Measurements from ENCODE around the gene FPR3.
A peak's percentile ranks its signal among the peaks of the same experiment; 100 is the strongest.
"Not testable (repeated sequence)": the region's sequence is repeated elsewhere in the genome, so short reads cannot be mapped to it uniquely, and the experiment has no call there.

The FPR3 gene

DNA sequence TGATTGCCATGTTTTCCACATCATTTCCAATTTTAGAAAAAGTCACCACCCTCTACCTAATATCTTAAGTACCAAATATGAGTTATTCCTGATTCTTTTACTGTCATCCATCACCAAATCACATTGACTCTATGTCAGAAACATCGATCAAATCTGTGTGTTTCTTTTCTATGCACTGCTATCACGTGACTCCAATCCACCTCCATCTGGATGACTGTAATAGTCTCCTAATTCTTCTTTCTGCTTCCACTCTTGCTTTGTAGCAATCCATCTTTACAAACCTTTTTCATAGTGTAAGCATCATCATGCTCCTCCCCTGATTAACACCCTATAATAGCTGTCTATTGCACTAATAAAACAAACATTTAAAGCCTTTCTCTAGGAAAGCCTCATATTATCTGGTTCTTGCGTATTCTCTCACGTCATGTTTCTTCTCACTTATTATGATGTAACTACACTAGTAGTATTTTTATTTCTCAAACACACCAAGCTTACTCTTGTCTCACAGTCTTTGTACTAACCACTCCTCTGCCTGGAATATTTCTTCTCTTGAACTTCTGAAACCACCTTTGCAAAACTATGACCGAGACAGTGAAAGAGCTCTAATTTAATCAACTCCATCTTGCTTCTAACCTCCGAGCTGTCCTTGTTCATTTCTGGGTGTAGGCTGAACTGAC is 10.7 kb upstream of the FPR3 start:
- DNase-seq (ENCODE audit: low read depth in 2 of 2): no peak

DNA sequence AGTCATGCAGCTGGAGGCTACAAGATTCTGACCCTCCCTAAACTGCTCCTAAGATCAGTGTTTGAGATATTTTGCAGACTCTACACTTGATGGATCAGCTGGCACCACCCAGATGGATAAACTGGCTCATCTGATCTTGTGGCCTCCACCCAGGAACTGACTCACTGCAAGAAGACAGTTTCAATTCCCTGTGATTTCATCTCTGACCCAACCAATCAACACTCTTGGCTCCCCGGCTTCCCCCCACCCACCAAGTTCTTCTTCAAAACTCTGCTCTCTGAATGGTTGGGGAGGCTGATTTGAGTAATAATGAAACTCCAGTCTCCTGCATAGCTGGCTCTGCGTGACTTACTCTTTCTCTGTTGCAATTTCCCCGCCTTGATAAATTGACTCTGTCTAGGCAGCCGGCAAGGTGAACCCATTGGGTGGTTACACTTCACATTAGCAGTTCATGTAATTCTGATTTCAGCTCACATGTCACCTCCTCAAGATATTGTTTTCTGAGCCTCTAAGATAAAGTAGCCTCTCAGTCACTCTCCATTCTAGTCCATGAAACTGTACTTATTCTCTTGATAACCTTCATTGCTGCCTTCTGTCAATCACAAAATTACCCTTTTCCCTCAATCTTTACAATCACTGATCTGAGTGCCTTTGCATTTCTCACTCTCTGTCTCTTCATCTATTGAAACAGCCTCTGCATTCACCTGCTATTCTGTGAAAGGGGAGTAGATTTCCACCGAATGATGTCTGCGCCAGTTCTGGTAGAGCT is 9.9 kb upstream of the FPR3 start:
- DNase-seq (ENCODE audit: low read depth in 2 of 2): peak in 1 of 2 donors; percentile 14

DNA sequence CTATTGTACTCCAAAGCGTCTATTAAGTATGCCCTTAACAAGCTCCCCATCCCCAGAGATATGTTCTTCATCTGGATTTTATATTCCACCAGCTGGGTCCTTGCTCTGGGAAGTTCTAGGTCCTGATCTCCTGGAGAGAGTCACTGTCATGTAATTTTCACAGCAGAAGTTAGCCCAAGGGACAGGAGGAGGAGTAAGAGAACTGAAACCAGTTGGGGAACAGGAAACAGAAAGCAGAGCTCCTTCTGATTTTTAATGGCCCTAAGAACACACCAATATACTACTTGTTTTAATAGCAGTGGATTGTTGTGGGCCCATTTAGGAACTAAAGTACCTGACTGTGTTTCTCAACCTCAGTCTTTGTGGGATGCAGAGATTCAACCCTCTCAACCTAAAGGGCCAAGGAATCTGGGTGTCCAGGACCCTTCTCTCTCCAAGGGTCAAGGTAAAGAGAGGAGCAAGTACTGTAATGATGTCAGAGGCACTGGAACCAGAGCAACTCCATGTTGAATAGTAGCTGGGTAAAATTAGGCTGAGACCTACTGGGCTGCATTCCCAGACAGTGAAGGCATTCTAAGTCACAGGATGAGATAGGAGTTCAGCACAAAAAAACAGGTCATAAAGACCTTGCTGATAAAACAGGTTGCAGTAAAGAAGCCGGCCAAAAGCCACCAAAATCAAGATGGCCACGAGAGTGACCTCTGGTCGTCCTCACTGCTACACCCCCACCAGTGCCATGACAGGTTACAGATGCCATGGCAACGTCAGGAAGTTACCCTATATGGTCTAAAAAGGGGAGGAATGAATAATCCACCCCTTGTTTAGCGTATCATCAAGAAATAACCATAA is 8.1 kb upstream of the FPR3 start:
- DNase-seq (ENCODE audit: low read depth in 2 of 2): no peak

DNA sequence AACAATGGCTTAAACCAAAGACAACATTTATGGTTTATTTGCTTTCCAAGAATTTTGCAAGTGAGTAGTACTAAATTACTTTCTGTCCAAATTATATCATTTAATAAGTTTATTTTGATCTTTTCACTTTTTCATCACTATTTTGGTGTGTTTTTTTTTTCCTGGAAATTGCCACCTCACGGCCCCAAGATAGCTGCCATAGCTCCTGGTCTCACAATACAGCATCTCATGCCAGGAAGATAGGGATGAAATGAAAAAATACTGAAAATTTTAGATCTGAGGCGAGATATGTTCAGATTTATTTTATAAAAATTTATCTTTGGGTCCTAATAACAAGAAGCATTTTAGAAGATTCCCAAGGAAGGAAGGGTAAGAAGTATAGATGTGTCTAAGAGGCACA is 6.9 kb upstream of the FPR3 start:
- no peak for DNase-seq (ENCODE audit: low read depth in 2 of 2)

DNA sequence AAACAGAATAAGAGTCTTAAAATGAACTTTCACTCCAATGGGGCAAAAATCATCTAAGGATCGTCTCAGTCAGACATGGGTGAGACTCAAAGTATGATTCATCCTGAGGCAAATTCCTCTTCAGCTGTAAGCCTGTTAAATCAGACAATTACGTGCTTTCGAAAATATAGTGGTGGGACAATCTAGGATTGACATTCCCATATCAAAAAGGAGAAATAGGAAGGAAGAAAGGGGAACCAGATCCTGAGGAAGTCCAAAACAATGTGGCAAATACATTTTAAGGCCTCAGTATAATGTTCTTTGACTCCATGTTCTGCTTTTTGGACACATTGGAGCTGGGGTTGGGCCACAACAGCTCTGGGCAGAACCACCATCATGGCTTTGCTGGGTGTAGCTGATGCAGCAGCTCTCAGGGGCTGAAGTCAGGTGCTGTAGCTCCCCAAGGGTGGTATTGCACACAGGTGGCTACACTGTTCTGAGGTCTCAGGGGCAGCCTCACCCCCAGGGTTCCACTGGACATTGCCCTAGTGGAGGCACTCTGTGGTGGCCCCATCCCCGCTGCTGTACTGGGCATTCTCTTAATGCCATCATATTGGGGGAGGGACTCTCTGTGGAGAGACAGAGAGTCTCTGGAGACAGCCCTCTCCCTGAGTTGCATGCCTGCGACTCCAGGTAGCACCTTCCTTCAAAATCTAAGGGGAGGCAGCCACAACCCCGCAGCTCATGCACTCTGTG is 5.7 kb upstream of the FPR3 start:
- no peak for DNase-seq (ENCODE audit: low read depth in 2 of 2)

DNA sequence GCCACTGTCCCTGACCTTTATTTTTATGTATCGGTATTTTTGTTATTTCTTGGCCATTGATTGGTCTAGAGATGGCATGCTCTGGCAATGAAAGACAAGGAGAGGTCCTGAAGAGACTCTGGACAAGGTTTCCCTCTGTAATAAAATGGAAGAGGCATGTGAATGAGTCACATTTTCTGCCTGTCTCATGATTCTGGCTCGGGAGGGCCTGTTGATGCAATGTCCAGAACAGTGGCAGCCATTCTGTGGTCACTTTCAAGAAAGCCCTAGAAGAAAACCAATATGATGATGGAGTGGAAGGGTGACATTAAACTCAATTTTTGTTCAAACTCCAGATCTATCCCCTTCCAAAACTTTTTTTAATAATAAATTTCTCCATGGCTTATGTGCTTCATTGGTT is 2.0 kb upstream of the FPR3 start:
- no peak for DNase-seq (ENCODE audit: low read depth in 2 of 2)

DNA sequence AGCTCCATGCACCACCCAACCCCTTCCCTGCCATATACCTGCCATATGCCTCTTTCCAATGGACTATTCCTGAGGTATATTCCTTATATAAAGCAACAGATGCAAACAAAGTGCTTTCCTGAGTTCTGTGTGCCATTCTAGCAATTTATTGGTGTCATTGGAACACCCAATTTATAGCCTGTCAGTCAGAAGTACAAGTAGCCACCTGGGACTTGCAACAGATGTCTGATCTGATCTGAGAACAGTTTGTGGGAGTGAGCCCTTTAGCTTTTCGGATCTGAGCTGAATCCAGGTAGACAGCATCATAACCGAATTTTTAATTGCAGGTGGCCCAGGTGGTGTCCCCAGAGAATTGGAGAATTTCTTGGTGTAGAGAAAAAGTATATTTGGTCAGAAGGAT is 963 bp upstream of the FPR3 start:
- DNase-seq (ENCODE audit: low read depth in 2 of 2): no peak

DNA sequence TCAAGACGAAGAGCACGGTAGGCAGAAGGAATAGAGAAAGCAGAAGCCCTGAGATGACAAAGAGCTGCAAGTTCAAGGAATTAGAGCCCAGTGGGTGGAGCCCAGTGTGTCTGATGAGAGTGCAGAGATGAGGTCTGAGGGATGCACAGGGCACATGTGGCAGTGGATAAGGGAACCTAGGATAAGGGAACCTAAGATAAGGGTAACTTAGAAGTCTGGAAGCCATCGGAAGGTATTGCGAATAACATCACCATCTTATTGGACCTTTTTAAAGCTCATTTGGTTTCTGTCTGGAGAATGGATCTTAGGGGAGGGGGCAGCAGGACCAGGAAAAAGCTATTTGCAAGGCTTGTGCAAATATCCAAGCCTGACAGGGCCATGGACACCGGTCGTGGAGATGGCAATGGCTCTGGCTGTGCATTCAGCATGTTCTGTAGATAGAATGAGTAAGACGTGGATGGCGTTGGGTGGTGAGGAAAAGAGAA is 1.3 kb downstream of the FPR3 start:
- no peak for DNase-seq (ENCODE audit: low read depth in 2 of 2)

DNA sequence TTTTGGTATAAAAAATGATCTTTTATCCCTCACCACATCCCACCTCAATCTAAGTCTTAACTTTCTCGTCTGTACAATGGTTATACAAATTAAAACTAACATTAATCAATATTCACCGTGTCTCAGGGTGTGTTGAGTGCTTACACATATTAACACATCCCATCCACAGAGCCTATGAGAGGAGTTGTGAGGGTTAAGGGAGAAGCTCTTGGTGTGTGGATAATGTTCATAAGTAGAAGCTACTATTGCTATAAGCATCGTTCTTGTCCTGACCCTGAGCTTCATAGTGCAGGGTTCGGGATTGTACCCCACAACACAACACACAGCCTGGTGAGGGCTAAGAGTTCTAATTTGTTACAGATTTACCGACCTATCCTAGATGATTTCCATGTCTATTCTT is 2.5 kb downstream of the FPR3 start:
- no peak for DNase-seq (ENCODE audit: low read depth in 2 of 2)

DNA sequence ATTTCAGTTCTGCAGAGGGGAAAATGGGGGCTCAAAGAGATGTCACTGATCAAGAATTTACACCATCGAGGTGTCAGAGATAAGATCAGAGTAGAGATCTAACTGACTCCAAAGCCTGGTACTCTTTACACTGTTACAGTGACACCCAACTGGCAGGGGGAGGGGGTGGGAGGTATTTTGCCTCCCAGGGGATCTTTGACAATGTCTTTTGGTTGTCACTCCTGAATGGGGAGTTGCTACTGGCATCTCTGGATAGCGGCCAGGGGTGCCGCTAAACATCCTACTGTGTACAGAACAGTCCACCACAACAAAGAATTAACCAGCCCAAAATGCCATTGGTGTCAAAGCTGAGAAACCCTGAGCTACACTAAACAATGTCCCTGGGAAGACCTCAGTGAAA is 3.1 kb downstream of the FPR3 start:
- no peak for DNase-seq (ENCODE audit: low read depth in 2 of 2)

DNA sequence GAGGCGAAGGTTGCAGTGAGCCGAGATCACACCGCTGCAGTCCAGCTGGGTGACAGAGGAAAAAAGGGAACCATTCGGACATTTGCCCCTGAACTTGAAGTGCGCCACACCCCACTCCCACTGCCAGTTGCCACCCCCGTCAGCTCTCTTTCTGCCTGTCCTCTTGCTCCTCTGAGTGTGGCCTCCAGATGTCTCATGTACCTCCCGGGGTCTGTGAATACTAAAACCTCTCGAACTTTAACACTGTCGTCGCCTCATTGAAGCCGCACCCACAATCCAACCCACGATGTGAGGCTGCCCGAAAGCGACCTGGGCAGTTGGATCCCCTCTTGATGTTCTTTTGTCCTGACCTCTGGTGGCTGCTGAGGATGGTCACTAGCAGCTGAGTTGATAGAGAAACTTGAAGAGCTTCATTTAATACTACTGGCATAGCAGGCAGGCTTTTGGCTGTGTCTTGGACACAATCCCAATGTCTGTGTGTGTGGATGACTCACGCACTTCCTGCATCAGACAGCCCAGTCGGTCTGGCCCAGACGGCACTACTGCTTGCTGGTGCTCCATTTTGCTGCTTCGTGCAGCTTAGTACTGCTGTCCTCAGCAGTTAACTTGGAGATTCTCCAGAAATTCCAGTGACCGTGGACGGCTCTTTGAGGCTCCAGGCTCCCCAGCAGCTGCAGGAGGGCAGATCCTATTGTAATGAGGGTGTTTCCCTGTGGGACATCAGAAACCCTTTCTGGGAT is 4.2 kb downstream of the FPR3 start:
- DNase-seq (ENCODE audit: low read depth in 2 of 2): no peak

DNA sequence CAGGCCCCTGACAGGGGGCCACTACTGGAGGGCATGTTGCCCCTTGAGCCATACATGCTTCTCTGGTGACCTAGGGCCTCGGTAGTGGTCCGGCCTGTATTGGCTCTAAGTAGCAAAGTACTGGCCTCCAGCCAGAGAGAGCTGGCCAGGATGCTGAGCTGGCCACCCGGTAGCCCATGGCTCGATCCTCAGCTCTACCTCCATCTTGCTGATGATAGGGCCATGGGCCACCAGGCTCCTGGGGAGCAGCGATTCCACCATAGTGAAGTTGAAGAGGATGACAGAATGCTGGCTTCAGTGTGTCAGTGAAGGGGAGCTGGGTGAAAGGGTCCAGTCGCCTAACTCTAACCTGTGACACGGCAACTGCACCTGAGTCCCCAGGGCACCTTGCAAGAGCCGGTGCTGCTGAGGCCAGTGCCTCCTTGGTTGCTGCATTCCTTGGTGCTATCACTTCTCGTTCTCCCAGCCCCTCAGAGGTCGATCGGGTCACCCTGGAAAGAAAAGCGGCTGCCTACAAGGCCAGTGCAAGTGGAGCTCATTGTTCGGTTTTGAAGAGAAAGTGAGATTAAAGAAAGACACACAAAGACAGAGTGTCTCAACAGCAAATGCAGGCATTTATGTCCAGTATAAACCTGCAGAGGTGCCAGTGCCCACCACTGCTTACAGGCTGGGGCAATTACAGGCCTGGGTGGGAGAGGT is 5.0 kb downstream of the FPR3 start:
- no peak for DNase-seq (ENCODE audit: low read depth in 2 of 2)

DNA sequence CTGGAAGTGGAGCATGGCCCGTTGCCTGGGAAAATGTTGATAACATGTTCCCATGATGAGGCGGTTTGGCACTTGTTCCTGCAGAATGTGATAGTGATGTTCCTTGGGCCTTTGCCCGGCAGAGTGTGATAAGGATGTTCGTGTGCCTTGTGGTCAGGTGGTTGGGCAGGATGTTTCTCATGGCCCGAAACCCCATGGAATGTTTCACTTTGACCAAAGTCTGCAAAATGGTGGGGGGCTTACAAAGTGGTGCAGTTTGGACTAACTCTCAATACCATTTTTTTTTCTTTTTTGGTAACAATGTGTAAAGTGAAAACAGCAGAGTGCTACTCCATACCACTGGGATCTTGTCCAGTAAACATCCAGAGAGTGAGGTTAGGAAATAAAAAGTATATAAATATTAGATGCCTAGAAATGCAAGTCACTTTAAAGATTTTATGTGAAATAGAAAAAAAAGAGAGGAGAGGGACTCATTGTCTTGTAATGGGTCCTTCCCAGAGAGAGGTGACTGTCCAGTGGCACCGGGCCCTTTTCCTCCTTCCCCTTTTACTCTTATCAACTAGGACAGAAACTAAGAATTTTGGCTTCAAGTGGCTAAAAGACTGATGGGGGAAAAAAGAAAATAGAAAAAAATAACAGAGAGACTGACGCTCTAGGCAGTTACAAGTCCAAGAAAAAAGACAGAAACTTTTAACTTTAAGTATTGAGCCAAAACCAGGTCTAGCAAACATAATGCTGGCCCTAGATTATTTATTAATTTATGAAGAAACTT is 5.7 kb downstream of the FPR3 start:
- DNase-seq (ENCODE audit: low read depth in 2 of 2): no peak

DNA sequence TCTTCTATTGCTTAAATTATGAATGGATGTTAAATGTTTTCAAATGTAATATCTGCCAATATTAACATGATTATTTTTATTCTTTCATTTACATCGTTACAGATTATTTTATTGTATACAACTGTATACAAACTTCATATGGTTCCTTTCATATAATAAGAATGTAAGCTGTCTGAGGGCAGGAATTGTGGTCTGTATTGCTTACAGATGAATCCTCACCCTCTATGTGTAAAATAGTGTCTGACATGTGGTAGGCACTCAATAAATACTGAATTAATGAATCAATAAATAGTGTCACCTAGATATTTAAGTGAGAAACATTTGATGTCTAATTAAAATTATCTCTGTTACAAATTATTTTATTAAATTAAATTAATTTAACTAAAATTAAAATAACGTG is 7.8 kb downstream of the FPR3 start:
- no peak for DNase-seq (ENCODE audit: low read depth in 2 of 2)

DNA sequence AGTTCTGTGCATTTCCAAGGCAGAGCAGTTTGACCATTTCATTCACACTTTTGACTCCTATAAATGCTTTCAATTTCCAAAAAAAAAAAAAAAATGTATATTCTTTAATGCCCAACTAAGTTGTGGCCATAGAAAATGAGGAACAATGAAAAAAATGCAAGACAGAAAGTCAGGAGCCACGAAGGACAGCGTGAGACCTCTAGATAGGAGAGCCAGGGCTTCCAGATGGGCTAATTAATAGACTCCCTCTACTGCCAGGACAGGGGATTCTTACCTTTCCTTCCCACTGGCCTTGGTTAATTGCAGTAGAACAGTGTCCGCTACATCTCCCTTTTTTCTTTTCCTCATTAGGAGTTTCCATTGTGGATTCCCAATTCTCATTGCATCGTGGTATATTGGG is 8.6 kb downstream of the FPR3 start:
- DNase-seq (ENCODE audit: low read depth in 2 of 2): no peak

DNA sequence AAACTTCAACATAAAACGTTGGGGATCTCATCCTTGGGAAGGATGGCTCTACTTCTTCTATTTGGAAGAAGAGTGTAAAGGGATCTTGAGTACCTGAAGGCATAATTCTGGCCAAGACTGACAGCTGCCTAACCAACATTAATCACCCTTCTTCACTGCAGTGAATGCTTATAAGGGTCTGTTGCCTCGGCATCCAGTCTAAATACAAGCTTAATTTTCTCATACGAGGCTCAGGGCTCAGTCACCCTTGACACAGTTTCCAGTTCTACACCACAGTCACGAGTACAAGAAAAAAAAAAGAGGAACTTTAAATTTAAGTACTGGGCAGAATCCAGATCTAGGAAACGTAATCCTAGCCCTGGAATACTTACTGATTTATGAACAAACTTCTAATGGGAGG is 9.0 kb downstream of the FPR3 start:
- DNase-seq (ENCODE audit: low read depth in 2 of 2): no peak

DNA sequence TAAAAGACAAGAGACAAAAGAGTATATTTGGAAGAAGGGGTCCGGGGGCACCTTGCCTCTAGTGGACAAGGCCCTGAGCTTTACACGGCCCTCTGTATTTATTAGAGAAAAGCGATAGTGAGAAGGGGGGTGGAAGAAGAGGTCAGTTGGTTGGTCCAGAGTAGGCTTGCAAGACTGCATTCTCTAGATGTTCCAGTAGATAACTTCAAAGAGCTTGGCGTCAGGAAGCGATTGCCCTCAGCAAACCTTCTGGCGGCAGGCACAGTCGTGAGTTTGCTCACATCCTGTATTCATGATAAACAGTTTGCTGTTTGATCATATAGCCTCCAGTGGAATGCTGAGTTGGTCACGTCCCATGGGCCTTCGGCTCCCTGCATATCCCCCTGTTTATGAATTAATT is 9.8 kb downstream of the FPR3 start:
- not testable (repeated sequence) for DNase-seq (ENCODE audit: low read depth in 2 of 2)

DNA sequence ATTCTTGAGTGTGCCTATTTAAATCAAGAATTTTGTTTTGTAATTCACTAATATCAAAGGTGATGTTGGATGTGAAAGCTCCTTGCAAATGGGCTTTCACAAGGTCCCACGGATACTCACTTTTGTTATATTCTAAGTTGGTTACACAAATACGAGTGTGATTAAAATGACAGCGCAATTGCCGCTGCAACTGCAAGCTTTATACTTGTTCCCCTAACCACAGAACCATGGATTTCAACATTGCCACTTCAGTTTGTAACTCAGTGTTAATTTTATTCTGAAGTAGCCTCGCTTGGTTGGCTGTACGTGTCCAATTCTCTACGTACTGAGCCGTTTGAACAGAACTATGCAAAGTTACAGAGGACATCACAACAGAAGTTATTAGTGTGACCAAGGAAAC is 10.4 kb downstream of the FPR3 start:
- not testable (repeated sequence) for DNase-seq (ENCODE audit: low read depth in 2 of 2)

DNA sequence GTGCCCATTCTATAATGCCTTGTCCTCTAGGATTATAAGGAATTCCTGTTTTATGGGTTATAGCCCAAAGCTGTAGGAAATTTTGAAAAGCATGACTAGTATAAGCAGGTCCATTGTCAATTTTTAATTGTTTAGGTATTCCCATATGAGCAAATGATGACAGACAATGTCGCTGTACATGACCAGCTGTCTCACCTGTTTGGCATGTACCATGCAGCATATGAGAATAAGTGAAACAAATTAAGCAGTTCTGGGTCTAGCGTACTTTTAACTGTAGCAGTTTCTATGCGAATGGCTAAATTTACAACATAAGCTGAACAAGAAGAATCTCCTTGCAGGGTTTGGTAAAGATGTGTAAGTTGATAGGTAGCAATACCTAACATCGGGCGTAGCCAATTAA is 11.6 kb downstream of the FPR3 start:
- DNase-seq (ENCODE audit: low read depth in 2 of 2): not testable (repeated sequence)

All from stimulated activated CD4-positive, alpha-beta T cell treated with anti-CD3 and anti-CD28 coated beads, Interleukin-1b, Interleukin-23, amount 100 ng/mL, for 1 hour (primary cell).